ENCODE results near the gene TCF4.

Gene TCF4

GRCh38 chr18:55466789-55467188 lies 121.2 kb downstream of the TCF4 start:
- no peak for DNase-seq (ENCODE audit: low spot score)
- H3K4me3 ChIP-seq, result no peak overlapping the region
- no peak for TF ChIP-seq CTCF (IDR thresholded peaks at IDR 0.05)
- no peak overlapping the region for H3K27ac ChIP-seq

GRCh38 chr18:55465313-55465712 lies 122.7 kb downstream of the TCF4 start:
- Histone ChIP-seq H3K27ac (no peak overlapping the region), H3K4me3 (no peak overlapping the region)
- TF ChIP-seq CTCF (IDR thresholded peaks at IDR 0.05), result no peak
- no peak for DNase-seq (ENCODE audit: low spot score)

GRCh38 chr18:55464581-55464980 lies 123.4 kb downstream of the TCF4 start:
- no peak for DNase-seq (ENCODE audit: low spot score)

GRCh38 chr18:55462652-55463051 lies 125.3 kb downstream of the TCF4 start:
- DNase-seq (ENCODE audit: low spot score), result no peak
- Histone ChIP-seq H3K27ac (no peak overlapping the region), H3K4me3 (no peak overlapping the region)
- TF ChIP-seq CTCF (IDR thresholded peaks at IDR 0.05), result no peak

More at GRCh38 chr18:55464581-55464980, 123.4 kb downstream of the TCF4 start:
- Histone ChIP-seq H3K27ac (no peak overlapping the region), H3K4me3 (no peak overlapping the region)
- TF ChIP-seq CTCF (IDR thresholded peaks at IDR 0.05), result no peak

GRCh38 chr18:55461848-55462247 lies 126.1 kb downstream of the TCF4 start:
- TF ChIP-seq CTCF (IDR thresholded peaks at IDR 0.05), result no peak
- DNase-seq (ENCODE audit: low spot score), result no peak
- Histone ChIP-seq H3K4me3 (no peak overlapping the region), H3K27ac (no peak overlapping the region)

GRCh38 chr18:55458456-55459203 lies 129.4 kb downstream of the TCF4 start:
- H3K4me3 ChIP-seq, result no peak overlapping the region
- H3K27ac ChIP-seq, result no peak overlapping the region
- no peak for TF ChIP-seq CTCF (IDR thresholded peaks at IDR 0.05)
- no peak for DNase-seq (ENCODE audit: low spot score)

GRCh38 chr18:55457028-55457427 lies 131.0 kb downstream of the TCF4 start:
- TF ChIP-seq CTCF (IDR thresholded peaks at IDR 0.05), result no peak
- H3K4me3 ChIP-seq, result no peak overlapping the region
- no peak overlapping the region for H3K27ac ChIP-seq
- DNase-seq (ENCODE audit: low spot score), result no peak

Data from coronary artery (tissue), 2 donors.